ENCODE data around the gene LIN7A.

GRCh38 chr12:80838024-80838658, 99.6 kb downstream of the LIN7A start:
- TF ChIP-seq POU2F2 (IDR thresholded peaks at IDR 0.05; ENCODE audit: low read depth, low read length) (no peak), POLR2A (IDR thresholded peaks at IDR 0.05; ENCODE audit: low read depth, low read length) (no peak), TAF1 (IDR thresholded peaks at IDR 0.05; ENCODE audit: low read depth, low read length) (no peak)

Data from GM12891 (cell line).